HUES48 (cell line): Measurements from ENCODE around the gene MYH14.

Source experiments
- H3K27ac ChIP-seq: one replicate; pipeline ENCODE4 v1.7.0; 2013; ENCODE audit warnings: low read depth, low read length, inconsistent platforms
- H3K27me3 ChIP-seq: 2 replicates; pipeline ENCODE4 v1.6.1; 2013; ENCODE audit warnings: mild to moderate bottlenecking, low read length; ENCODE audit not compliant: control insufficient read depth, insufficient read depth
- H3K36me3 ChIP-seq: 2 replicates; pipeline ENCODE4 v1.6.1; 2013; ENCODE audit warnings: low read length; ENCODE audit not compliant: control insufficient read depth, insufficient read depth
- H3K4me1 ChIP-seq: 2 replicates; pipeline ENCODE4 v1.6.1; 2013; ENCODE audit warnings: mild to moderate bottlenecking, low read length; ENCODE audit not compliant: control insufficient read depth, insufficient read depth
- H3K4me3 ChIP-seq: 2 replicates; pipeline ENCODE4 v1.5.1; 2013; ENCODE audit warnings: mild to moderate bottlenecking, low read depth, low read length
- H3K9ac ChIP-seq: 2 replicates; pipeline ENCODE4 v1.6.1; 2013; ENCODE audit warnings: mild to moderate bottlenecking, low read depth, low read length, moderate library complexity
- H3K9me3 ChIP-seq: 2 replicates; pipeline ENCODE4 v1.6.1; 2013; ENCODE audit warnings: low read length; ENCODE audit not compliant: control insufficient read depth, insufficient read depth

Gene MYH14

DNA sequence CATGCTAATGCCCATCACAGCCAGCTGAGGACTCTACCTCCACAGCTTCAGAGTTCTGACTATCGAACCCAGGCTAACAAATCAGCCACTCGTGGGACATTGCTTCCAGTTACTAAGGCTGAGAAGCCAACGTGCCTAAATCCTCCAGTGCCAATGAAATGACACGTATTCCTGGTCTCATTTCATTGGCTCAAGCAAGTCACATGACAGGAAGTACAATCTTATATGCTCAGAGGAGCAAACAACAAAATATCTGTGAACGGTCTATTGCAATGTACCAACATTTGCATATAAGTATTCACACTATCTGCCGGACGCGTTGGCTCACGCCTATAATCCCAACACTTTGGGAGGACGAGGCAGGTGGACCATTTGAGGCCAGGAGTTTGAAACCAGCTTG is 27.5 kb upstream of the MYH14 start:
- H3K9ac ChIP-seq, result no peak overlapping the region
- no peaks in the 10 kb centered on the region for H3K27me3 ChIP-seq
- no peak overlapping the region for H3K4me3 ChIP-seq
- no peaks in the 10 kb centered on the region for H3K36me3 ChIP-seq
- no peaks in the 10 kb centered on the region for H3K4me1 ChIP-seq
- no peak overlapping the region for H3K27ac ChIP-seq
- H3K9me3 ChIP-seq, result peaks cover 36% of the 10 kb centered on the region

DNA sequence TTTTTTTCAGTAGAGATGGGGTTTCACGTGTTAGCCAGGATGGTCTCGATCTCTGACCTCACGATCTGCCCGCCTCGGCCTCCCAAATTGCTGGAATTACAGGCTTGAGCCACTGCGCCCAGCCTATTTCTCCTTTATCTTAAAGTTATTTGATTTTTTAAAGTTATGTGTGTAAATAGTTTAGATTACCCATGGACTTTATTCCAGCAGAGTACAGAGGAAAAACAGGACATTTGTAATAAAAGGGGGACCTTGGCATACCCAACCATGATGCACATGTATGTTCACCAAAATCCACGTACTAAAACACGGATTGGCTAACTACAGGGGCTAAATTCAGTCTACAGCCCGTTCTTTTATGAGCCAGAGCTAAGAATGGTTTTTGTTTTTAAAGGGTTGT is 26.6 kb upstream of the MYH14 start:
- H3K4me3 ChIP-seq, result no peak overlapping the region
- no peak overlapping the region for H3K27ac ChIP-seq
- H3K4me1 ChIP-seq, result no peaks in the 10 kb centered on the region
- H3K27me3 ChIP-seq, result no peaks in the 10 kb centered on the region
- H3K9me3 ChIP-seq, result peaks cover 34% of the 10 kb centered on the region
- no peak overlapping the region for H3K9ac ChIP-seq
- H3K36me3 ChIP-seq, result no peaks in the 10 kb centered on the region

DNA sequence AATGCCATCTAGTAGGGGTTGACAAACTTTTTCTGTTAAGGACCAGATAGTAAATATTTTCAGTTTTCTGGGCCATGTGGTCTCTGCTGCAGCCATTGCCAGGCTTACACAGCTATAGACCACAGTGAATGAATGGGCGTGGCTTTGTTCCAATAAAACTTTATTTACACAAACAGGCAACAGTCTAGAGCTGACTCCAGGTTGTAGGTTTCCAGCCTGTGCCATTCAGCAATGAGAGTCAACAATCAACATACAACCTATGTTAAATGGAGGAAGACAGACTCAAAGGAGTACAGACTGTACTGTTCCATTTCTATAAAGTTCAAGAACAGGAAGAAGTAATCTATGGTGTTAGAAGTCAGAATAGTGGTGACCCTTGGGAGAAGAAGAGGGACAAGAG is 25.1 kb upstream of the MYH14 start:
- Histone ChIP-seq H3K27ac (no peak overlapping the region), H3K4me3 (no peak overlapping the region), H3K9ac (no peak overlapping the region), H3K36me3 (no peaks in the 10 kb centered on the region), H3K4me1 (no peaks in the 10 kb centered on the region), H3K9me3 (peaks cover 34% of the 10 kb centered on the region), H3K27me3 (no peaks in the 10 kb centered on the region)

DNA sequence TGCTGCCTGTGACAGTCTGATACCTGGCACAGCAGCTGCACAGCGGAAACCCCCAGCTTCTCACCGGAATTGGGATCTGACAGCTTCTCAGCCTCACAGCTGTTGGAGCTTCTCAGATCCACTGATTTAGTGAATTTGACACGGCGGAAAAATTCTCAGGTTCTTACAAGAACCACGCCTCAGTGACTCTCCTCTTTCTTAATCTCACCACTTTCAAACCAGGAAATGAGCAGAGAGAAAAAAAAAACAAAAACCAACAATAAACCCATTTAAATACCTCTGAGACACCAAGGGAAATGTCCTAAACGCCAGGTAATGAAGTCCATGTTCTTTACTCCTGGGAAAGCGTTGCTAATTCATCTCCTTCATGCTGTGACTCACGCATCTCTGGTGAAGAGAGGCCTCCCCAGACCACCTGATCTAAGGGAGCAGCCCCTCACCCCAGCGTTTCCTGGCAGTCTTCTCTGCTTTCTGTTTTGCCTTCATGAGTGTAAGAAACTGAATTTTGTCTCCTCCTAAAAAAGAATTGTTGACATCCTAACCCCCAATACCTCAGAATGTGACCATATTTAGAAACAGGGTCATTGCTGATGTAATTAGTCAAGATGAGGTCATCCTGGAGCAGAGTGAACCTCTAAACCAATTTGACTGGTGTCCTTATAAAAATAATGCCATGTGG is 24.4 kb upstream of the MYH14 start:
- H3K4me1 ChIP-seq, result no peaks in the 10 kb centered on the region
- peaks cover 34% of the 10 kb centered on the region for H3K9me3 ChIP-seq
- H3K27ac ChIP-seq, result no peak overlapping the region
- H3K36me3 ChIP-seq, result no peaks in the 10 kb centered on the region
- H3K27me3 ChIP-seq, result no peaks in the 10 kb centered on the region
- no peak overlapping the region for H3K4me3 ChIP-seq
- no peak overlapping the region for H3K9ac ChIP-seq

DNA sequence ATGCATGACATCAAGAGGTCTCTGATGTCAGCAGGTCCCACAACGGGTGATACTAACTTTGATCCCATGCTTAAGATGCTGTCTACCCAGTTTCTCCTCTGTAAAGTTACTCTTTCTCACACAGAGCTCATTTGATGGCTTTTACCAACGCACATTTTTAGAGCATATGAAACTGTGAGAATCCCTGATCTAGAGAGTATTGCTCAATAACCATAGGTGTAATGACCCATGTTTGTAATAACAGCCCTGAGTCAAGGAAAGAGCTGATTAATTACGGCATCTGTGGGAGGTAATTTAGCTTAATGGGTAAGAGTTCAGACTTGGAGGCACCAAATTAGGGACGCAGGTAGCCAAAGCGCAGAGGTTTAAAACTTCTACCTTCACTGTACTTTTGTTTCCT is 22.3 kb upstream of the MYH14 start:
- Histone ChIP-seq H3K4me1 (no peaks in the 10 kb centered on the region), H3K27ac (no peak overlapping the region), H3K4me3 (no peak overlapping the region), H3K36me3 (no peaks in the 10 kb centered on the region), H3K9ac (no peak overlapping the region), H3K27me3 (no peaks in the 10 kb centered on the region), H3K9me3 (peaks cover 24% of the 10 kb centered on the region)

DNA sequence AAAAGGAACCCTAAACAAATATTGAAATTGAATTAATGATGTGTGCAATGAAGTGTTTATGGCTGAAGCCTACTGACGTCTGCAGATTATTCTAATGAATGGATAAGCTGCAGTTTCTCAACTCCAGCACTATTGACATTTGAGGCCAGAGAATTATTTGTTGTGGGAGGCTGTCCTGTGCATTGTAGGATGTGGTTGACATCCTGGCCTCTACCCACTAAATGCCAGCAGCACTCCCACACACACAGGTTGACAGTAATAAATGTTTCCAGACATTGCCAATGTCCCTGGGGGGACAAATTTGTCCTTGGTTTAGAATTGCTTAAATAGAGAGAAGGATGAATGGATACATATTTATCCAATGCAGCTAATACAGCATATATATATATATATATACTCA is 19.2 kb upstream of the MYH14 start:
- Histone ChIP-seq H3K36me3 (no peaks in the 10 kb centered on the region), H3K4me3 (no peak overlapping the region), H3K9me3 (peaks cover 17% of the 10 kb centered on the region), H3K4me1 (no peaks in the 10 kb centered on the region), H3K9ac (no peak overlapping the region), H3K27ac (no peak overlapping the region), H3K27me3 (no peaks in the 10 kb centered on the region)

DNA sequence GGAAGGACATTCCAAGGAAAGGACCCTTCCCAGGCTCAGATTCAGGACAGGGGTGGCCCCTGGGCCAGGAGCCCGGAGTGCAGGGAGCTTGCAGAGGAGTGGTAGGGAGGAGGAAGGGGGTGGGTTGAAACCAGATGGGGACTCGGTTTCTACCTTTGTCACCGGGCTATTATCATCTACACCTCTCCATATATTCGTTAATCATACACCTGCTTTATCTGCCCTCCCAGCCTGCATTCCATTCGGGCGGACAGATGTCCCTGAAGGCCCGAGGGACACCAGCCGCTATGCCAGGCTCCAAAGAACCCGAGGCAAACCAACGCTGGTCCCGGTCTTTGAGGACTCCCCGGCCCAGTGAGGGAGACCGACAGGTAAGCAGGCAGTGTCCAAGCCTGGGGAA is 15.5 kb upstream of the MYH14 start:
- Histone ChIP-seq H3K36me3 (no peaks in the 10 kb centered on the region), H3K9ac (no peak overlapping the region), H3K4me1 (no peaks in the 10 kb centered on the region), H3K4me3 (no peak overlapping the region), H3K27me3 (no peaks in the 10 kb centered on the region), H3K27ac (no peak overlapping the region), H3K9me3 (peaks cover 15% of the 10 kb centered on the region)

DNA sequence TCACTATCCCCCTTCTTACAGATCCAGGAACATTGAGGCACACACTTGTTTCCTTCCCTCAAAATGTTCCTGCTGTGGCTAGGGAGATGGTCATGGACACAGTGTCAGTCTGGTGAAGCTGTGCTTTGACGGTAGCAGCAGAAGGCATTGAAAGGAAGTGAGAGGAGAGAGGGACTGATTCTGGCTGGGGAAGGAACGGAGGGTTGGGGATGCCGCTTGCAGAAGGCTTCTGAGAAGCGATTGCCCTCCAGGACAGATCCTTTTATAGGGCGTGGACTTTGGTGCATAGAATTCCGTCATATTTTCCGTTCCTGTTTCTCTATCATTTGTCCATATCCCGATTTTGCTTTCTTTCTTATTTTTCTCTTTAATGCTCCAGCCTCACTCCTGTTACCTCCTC is 14.1 kb upstream of the MYH14 start:
- Histone ChIP-seq H3K9me3 (peaks cover 11% of the 10 kb centered on the region), H3K36me3 (no peaks in the 10 kb centered on the region), H3K9ac (no peak overlapping the region), H3K27ac (no peak overlapping the region), H3K4me1 (no peaks in the 10 kb centered on the region), H3K4me3 (no peak overlapping the region), H3K27me3 (no peaks in the 10 kb centered on the region)

DNA sequence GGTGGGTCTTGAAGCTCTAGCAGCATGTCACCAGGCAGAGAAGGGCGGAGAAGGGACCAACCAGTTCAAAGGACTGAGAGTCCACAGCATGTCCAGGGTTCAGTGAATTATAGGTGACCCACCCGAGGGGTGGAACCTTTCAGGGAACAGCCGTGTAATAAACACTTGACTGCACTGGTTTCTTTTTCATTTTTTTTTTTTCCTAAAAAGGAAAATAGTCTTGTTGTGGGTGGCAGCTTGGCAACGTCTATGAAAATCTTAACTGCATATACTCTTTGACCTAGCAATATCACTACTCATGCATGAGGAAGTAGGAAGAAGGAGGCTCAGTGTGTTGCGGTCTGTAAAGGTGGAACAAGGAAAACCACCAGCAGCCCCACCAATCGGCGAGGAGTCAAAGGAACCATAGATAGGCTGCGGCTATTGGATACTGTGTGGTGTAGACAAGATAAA is 13.0 kb upstream of the MYH14 start:
- no peaks in the 10 kb centered on the region for H3K27me3 ChIP-seq
- no peak overlapping the region for H3K4me3 ChIP-seq
- H3K9ac ChIP-seq, result no peak overlapping the region

DNA sequence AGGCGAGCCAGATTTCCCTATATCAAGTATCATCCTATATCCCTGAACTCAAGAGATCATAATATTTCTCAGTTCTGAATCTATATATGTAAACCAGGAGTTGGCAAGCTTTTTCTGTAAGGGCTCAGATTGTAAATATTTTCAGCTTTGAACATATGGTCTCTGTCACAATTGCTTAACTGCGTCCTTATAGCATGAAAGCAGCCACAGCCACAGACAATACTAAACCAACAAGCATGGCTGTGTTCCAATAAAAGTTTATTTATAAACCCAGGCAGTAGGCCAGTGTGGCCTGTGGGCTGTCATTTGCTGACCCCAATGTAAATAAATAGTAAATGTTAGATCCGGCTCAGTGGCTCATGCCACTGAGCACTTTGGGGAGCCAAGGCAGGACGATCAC is 12.2 kb upstream of the MYH14 start:
- no peak overlapping the region for H3K9ac ChIP-seq
- no peaks in the 10 kb centered on the region for H3K27me3 ChIP-seq
- no peak overlapping the region for H3K27ac ChIP-seq
- H3K4me1 ChIP-seq, result no peaks in the 10 kb centered on the region
- no peak overlapping the region for H3K4me3 ChIP-seq
- peaks cover 11% of the 10 kb centered on the region for H3K9me3 ChIP-seq
- no peaks in the 10 kb centered on the region for H3K36me3 ChIP-seq

More for the DNA sequence above, 13.0 kb upstream of the MYH14 start:
- Histone ChIP-seq H3K36me3 (no peaks in the 10 kb centered on the region), H3K4me1 (no peaks in the 10 kb centered on the region), H3K9me3 (peaks cover 11% of the 10 kb centered on the region), H3K27ac (no peak overlapping the region)

DNA sequence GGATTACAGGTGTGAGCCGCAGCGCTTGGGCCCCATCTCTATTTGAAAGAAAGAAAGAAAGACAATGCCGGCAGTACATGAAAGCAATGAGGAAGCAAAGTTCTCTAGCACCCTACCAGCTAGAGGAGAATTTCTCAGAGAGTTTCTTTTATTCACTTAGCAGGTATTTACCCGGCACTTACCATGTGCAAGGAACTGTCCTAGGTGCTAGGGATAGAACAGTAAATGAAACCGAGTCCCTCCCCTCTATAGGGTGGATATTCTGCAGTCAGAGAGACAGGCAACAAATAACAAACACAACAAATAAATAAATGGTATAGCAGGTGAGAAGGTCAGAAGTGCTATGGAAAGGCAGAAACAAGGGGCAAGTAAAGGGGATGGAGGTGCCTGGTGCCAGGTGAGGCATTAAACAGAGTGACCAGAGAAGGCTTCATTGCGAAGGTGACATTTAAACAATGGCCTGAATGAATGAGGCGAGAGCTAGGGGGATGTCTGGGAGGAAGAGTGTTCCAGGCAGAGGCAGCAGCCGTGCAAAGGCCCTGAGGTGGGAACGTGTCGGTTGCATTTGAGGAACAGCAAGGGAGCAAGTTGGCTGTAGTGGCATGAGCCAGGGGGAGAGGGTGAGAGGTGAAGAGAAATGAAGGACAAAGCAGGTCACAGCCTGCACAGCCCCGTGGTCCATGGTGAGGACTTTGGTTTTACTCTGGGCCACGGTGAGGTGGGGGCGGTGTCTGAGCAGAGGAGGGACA is 10.8 kb upstream of the MYH14 start:
- H3K9ac ChIP-seq, result no peak overlapping the region
- no peaks in the 10 kb centered on the region for H3K4me1 ChIP-seq
- H3K36me3 ChIP-seq, result no peaks in the 10 kb centered on the region
- no peaks in the 10 kb centered on the region for H3K27me3 ChIP-seq
- no peak overlapping the region for H3K4me3 ChIP-seq
- H3K27ac ChIP-seq, result no peak overlapping the region
- peaks cover 9% of the 10 kb centered on the region for H3K9me3 ChIP-seq
